Activated gamma-delta T cell treated with anti-CD3 and anti-CD28 coated beads, Interleukin-2, amount 50 U/mL, for 16 hours (primary cell): ENCODE results near the gene OTOR.

Source experiments
- DNase-seq: peaks from one replicate; pipeline ENCODE4 v3.0.0-alpha.2; 2020; ENCODE audit warnings: low read depth

Gene OTOR, protein sequence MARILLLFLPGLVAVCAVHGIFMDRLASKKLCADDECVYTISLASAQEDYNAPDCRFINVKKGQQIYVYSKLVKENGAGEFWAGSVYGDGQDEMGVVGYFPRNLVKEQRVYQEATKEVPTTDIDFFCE

DNA sequence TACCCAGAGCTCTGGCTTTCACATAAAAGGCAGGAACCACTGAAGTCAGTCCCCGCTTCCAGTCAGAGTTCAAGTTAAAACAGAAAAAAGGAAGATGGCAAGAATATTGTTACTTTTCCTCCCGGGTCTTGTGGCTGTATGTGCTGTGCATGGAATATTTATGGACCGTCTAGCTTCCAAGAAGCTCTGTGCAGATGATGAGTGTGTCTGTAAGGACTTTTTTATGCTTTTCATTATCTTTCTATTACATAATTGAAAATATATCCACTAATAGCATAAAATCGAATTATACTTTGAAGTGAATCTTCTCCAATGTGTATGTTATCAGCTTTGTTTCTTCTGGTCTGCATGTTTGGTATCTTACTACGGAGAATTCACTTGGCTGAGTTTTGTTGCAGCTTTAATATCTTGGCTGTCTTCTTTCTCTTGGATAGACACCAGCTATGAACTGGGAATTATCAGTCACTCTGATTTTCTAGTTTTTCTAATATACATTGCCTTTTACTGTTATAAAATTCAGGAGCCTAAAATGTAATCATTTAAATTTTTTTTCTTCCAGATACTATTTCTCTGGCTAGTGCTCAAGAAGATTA is at the start of gene OTOR:
Gene OTOR, plus strand, starts transcription at position 51 of the 593 bp plus-strand sequence. Its CDS starts 44 bp downstream, at position 95.
- DNase-seq, result no peak

DNA sequence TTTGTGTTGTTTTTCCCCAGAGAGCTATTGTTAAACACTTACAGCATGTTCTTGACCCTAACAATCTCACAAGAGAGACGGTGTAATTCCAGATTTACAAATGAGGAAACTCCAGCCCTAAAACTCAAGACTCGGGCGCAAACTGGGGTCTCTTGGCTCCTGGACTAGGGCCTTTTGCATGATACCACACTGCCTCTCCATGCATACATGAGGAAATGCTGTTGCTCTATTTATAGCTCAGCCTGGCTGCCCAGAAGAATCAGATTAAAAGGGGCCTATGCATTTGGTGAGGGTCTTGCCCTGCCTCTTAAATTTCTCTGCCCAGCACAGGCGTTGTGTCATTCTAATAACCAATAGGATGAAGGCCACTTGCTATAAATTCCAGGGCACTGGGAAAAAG is 48.9 kb upstream of the OTOR start:
- no peak for DNase-seq

DNA sequence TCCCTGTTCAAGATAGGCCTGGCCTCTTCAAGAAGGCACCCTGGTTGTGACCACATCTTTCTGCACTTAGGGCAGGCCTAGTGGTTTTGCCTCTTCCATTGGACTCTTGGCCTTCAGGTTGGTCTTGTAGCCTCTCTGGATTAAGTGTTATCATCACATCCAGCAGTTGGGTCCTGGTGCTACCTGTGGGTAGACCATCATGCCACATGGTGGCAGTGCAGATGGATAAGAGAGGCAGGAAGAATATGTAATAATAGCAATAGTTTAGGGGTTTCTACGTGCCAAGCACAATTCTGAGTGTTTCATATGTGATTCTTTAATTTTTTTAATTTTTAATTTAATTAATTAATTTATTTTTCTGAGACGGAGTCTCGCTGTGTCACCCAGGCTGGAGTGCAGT is 46.9 kb upstream of the OTOR start:
- no peak for DNase-seq

DNA sequence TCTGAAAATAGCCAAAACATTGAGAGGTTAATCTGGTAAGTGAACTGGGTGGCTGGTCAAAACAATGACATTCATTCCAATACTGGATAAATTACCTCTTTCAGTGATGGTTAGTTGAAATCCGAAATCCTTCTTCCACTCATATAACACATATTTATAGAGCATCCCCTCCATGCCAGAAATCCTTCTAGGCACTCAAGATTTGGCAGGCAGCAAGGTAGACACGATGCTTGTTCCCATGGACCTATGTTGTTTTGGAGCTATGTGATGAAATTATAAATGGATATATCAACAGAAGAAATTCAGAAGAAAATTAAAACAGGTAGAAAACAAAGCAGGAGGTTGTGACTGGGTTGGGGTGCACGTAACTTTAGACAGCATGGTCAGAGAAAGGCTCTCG is 44.6 kb upstream of the OTOR start:
- DNase-seq, result no peak

DNA sequence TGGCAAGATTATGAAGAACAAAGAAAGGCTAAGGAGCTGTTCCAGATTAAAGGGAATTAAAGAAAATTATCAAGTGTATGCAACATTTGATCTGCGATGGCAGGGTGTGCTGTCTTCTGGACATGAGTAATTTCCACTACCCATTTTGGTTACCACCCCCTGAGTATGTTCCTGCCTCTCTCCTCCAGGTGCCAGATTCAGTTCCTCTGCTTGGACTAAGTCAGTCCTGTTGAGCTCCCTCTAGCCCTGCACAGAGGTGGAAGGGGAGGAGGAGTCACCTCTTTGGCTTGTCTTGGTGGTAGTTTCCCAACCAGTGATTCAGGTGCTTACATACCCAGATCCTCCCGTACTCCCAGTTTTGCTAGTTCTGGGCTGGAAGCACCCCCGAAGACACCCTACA is 40.5 kb upstream of the OTOR start:
- no peak for DNase-seq

DNA sequence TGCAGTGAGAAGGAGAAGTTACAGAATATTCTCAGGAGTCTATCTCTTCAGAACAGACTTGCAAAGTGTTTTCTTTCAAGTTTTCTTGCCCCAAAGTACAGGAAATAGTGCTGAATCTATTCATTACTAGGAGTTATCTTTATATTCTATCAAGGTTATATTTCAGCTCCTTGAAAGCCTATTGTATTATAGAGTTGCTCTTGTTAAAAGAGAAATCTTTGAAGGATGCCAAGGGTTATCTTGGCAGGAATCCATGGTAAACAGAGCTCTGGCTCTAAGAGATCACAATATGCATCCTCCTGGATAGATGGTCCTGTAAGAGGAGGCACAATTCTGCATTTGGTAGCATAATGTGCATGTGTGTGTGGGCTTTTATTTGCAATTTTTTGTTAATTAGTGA is 39.6 kb upstream of the OTOR start:
- DNase-seq, result no peak

DNA sequence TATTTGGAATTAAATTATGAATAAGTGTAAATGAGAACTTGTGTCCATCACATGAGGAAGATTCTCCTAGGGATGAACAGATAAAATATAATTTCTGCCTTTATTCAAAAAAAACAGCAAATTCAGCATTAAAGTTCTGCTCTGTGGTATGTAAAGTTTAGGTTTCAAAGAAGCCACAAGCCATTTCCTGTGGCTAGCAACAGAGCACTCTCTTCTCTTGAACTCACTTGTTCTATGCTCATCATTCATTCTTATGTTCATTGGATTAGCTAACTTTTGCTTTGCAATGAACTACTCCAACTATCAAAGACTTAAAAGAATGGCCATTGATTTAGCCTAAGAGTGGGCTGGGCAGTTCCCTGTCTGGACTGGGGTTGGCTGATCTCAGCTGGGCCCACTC is 39.1 kb upstream of the OTOR start:
- DNase-seq, result no peak

DNA sequence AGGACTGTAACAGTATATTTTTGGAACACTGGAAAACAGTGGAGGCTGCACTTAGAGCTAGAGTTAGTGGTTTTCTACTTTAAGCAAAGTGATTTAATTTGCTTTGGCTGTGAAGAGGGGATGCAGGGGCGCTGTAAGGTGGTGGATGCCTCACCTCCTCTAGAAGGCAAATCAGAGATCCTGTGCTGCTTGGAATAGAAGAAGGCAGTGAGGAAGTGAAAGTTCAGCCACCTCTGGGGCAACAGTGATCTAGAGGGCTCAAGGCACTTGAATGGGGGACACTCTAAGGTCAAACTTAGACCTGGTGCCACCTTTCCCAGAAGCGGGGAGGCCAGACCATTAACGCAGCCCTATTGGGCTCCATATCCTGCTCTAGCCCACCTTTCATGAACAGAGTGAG is 37.4 kb upstream of the OTOR start:
- DNase-seq, result no peak

DNA sequence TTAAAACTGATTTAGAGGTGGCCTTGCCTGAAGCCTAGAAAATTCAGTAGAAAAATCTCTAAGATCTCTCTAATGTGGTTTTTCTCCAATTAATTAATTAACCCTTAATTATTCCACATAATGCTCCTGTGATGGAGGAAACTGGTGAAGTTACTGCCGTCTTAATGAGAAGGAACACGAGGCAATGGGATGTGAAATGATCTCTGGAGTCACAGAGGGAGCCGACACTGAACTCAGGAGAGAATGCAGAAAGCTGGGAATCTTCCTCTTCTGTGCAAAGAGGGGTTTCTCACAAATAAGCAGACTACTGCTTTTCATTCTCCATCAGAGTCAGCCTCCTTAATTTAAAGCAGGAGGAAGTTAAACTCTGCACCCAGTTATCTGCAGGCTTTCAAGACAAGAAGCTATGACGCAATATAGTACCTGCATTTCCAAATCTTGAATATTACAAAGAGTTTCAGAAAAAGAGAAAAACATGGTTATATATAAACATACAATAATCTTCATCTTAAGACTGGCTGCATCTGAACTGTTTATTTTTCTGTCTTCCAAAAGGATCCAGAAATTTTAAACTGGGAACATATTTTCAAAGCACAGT is 36.4 kb upstream of the OTOR start:
- DNase-seq, result no peak

DNA sequence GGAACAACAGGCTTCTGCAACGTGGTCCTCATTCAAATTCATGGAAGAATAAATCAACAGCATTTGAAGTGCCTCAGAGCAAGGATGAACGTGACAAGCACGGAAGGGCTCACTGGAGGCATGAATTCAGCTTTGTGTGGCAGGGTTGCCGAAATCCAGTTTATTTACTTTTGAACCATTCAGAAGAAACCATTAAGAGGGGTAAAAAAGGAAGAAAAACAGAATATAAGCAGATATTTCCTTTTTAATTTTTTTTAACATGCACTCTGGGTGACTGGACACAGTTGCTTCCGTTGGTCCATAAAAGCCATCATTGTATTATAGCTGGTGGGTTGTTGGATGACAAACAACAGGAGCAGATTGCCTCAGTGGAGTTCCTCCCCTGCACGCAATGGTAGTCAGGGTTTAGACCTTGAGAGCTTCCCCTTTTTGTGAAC is 35.6 kb upstream of the OTOR start:
- DNase-seq, result no peak

DNA sequence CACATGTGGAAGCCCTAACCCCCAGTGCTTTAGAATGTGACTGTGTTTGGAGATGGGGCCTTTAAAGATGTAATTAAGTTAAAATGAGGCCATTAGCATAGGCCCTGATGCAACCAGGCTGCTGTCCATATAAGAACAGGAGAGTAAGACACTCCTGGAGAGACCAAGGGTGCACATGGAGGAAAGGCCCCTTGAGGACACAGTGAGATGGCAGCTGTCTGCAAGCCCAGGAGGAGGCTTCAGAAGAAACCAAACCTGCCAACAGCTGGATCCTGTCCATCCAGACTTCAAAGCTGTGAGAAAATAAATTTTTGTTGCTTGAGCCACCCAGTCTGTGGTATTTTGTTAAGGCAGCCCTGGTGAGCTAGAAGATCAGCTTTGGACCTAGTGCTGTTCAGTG is 35.1 kb upstream of the OTOR start:
- DNase-seq, result no peak

DNA sequence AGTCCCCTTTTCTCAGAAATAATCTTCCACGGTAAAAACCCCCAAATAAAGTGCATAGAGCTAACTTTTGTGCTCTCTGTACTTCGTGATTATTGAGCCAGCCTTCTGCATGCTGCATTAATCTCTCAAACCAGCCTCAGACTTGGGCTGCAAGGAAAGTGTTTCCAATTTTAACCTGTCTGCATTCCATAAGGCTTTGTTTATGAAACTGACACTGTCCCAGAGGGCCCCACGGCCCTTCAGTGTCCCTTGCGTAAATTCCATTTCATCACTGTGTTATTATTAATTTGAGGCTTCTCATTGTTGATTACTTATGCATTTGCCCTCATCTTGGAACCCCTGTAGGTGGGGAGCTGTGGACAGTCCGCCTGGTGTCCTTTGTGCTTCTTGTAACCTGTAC is 33.9 kb upstream of the OTOR start:
- no peak for DNase-seq

DNA sequence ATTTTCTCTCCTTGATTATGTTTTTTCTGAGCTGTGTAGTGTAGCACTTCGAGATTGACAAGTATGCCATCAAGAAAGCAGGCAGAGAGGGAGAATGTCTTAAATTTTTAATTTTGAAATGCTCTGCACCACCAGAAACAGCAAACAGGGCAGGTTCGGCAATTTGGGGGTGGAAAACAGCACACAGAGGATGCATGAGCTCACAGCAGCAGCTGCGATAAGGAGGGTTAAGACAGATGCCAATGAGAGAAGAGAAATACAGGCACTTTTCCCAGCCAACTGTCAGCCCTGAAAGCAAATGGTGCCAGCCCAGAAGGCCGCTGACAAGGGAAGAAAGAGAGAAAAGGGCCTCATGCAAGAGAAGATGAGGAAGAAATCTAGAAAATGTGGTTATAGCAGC is 33.4 kb upstream of the OTOR start:
- no peak for DNase-seq

DNA sequence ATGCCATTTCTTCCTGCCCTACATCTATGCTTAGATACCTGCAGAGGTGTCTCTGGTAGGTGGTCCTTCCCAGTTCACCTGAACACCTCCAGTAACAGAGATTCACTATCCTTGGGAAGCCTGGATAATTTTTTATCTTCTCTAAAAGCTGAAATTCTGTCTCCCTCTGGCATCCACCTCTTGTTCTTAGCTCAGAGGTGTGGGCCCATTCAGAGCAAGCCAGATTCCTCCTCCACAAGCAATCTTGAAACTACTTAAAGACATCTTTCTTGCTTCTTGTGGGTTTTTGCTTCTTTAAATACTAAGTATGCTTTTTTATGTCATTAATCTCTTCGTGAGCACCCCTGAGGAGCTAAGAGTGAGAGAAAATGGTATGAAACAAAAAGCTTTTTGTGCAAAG is 28.7 kb upstream of the OTOR start:
- DNase-seq, result no peak

DNA sequence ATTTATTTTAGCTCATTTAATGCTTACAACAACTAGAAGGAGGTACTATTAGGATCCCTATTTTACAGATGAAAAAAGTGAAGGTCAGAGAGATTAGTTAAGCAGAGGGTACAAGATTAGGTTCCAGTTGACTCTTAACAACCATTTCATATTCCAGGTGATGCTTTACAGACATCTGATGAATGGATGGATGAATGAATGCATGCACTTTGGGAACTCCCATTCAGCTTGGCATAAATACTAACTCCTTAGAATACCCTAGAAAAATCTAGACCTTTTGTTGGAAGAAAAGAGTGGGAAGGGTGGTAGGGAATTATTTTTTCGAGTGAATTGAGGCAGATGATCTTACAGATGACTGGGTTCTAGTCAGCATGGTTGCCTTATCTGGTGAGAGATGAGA is 19.1 kb upstream of the OTOR start:
- no peak for DNase-seq

DNA sequence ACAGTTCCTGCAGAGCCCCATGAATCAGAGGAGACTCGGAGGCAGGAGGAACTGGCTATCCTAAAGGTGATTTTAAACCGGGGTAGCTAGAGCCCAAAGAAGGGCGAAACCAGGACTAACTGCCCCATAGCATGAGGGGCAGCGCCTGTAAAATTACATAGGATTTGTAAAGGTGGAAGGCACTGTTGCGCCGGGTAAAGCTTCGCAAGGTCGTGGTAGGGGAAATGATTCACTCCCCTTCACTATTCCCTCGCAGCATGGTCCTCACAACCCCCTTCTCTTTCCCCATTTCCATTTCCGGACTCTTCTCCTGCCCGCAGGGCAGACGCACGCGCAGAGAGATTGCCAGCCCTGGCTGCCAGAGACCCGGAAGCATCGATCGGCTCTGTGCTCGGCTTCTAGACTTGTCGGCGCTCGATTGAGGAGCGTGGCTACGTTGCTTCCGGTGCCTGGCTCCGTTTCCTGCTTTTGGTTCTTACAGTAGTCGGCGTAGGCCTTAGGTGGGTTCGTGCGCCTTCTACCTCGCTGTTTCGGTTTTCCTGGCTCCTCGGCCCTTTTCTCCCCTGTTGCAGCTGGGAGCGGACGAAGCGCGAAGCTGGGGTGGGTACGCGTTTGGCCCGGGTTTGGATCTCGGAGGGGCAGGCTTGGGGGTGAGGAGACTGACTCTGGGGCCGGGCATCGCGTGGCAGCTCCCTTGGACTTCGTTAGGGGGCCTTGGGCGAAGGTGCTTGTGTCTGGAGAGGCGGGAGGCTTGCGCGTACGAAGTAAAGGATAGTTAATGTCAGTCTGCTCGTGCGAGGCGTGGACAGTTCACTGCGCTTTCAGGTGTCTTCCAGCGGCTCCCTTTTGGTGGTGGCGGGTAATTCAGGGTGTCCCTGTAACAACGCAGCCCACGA is 18.3 kb upstream of the OTOR start, which contains the start of gene SNRPB2:
Gene SNRPB2, plus strand, starts transcription at position 462 of the 896 bp plus-strand sequence. CDS start 1,677 bp downstream, outside the sequence.
- DNase-seq, result peak; percentile 86

DNA sequence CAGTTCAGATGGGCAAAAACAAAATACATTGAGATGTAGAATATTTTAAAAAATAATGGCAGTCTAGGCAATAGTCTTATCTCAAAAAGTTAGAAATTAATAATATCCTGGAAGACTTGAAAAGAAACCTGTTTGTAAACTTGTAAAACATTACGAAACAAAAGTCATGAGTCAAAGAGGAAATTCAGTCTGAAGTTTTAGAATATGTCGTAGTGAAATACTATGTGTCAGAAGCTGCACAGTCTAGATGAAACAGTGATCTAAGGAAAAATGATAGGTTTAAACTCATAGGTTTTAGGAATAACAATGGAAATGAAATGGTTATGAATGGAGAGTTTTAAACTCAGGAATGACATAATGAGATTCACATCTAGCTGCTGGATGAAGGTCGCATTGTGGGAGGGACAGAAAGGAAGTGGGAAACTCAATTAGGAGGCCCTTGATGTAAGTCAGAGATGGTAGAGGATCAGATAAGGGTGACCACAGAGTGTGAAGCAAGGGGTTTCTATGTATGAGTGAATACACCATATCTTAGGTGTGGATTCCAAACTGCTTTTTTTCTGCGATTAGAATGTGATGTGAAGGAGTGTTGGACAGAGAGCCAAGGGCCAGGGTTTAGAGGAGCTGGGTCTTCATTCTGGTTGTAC is 15.5 kb upstream of the OTOR start:
- DNase-seq, result no peak

DNA sequence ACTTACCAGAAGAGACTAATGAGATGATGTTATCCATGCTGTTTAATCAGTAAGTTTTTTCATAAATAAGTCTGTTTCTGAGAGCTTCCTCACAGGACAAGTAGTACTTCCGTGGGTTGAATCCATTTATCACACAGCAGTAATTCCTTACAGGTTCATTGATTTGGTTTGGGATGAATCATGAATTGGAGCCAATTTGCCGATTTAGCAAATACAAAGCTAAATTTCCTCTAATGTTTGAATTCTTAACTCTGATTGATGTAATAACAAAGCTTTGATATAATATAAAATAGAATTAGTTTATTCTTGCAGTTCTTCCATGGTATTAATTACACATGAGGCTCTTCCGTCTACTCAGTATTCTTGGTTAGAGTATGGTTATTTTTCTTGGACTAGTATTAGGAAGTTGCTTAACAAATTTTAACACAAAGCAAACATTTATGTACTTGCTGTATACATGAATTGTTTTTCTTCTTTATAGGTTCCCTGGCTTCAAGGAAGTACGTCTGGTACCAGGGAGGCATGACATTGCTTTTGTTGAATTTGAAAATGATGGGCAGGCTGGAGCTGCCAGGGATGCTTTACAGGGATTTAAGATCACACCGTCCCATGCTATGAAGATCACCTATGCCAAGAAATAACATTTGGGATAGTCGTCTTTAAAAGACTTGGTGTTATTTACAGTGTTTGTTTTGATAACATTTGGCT is 7.6 kb upstream of the OTOR start:
- no peak for DNase-seq

DNA sequence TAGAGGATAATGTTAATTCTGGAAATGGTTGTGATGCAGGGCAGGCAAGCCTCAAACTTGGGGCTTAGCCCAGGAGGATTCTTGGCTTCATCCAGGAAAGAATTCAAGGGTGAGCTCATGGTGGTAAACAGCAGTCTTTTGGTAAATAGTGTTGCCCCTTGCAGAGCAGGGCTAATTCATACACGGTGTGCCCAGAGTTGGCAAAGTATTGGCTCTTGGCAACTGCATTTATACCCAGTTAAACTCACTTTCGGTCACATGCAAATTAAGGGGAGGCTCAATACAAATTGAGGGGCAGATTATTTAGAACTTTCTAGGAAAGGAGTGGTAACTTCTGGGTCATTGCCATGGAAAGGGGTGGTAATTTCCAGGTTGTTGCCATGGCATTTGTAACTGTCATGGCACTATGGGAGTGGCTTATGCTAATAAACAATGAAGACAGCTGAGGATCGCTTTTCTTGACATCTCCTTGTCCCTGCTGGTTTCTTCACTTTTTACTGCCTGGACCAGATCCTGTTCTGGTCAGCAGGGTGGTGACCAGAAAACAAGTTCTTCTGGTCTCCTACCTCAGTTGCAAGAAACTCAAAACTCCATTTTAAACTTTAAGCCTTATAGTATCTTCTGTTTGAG is 3.9 kb upstream of the OTOR start:
- no peak for DNase-seq

DNA sequence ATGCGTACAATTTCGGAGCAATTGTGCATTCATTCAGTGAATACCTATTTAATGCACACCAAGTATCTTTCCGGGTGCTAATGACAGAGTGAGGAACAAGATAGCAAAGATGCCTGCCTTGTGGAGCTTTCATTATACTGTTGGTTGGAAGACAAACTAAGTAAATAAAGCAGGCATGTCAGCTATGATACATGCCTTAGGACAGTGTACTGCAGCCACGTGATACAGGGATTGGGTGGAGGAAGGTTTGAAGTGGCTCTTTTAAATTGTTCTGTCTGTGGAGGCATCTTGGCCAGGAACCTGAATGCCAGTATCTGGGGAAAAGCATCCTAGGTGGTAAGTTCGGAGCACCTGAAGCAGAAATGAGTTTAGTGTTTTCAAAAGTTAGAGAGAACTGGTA is 3.0 kb upstream of the OTOR start:
- DNase-seq, result no peak

DNA sequence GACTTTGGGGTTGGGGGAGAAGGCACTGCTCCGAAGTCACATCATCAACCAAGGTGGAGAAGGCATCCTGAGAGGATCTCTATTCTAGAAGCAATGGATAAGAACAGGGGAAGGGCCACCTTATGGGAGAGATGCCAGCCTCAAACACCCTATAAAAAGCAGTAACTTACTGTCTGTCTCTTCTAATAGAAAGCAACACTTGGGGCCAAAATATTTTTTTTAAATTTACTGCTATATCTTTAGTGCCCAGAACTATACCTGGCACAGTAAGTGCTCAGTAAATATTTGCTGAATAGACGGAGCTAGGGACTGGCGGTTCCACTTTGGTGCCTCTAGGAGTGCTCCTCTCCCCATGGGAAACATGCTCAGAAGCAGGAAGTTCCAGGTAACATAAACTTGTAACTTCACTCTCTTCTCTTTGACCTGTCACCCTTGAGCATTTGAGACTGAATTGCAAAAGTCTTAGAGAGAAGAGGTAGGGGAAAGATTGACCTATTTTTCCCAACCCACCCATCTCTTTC is 807 bp upstream of the OTOR start:
- DNase-seq, result no peak
